ENCODE results near the gene ZNF74.
"Not testable (repeated sequence)": the region's sequence is repeated elsewhere in the genome, so short reads cannot be mapped to it uniquely, and the experiment has no call there.

The ZNF74 gene

DNA sequence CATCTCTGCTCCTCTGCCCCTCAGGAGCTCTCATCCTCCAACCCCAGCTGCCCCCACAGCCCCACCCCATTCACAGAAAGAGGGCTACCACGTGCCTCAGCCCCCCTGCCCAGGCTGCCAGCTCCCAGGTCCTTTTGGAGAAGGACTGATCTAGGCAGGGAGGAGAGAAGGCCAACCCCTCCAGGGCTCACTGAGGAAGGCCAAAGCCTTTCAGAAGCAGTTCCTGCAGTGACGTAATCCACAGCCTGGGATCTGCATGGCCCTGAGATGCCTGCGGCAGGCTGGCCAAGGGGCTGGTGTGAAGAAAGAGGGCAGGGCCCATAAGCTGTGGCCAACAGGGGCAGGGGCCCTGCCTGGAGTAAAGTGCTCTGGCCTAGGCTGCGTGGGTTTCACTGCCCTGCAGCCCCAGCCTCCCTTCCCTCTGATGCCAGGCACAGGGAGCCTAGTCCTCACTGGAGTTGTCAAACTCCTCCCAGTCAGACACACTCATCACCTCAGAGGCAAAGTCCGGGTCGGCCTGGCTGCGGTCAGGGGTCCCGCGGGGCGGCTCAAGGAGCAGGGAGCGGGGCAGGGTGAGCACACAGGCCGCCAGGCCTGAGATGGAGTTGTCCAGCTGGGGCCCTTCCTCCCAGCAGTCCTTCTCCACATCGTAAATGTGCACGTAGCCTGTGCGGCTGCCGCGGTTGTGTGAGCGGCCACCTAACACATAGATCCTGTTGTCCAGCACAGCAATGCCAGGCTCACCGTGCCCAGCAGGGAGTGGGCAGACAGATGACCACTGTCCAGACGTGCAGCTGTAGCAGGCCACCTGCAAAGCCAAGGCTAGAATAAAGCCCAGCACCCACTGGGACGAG, 47.9 kb downstream of the ZNF74 start:
- no peak for DNase-seq

DNA sequence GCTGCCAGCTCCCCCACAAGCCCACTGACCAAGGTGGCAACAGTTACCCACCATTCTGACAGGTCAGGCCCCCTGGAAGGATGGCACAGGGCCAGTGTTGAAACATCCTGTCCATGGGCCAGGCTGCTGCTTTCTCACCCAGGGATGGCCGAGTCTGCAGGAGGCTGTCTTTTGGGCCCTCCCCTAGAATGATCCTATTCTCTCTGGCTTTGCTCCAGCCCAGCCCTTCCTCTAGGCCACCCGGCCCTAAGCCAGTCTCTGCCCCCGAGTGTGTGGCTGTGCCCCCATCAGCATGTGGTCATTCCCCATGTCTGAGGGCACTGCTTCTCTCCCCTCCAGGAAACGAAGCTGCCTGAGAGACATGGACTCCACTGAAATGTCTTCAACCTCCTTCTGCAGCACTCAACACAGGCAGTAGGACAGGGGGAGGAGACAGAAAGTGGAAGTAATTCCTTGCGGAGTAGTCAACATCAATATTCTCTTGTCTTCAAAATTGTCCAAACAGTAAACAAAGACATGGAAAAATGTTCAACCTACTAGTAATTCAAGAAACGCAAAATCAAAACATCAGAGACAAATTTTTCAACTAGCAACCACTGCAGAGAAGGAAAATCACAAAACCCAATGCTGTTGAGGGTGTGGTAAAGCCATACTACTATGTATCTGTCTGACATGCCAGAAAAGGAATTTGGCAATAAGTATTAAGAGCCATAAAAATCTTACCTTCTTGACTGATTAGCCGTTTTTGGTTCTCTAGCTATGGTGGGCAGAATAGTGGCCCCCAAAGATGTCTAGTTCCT, 48.7 kb downstream of the ZNF74 start:
- DNase-seq: no peak

DNA sequence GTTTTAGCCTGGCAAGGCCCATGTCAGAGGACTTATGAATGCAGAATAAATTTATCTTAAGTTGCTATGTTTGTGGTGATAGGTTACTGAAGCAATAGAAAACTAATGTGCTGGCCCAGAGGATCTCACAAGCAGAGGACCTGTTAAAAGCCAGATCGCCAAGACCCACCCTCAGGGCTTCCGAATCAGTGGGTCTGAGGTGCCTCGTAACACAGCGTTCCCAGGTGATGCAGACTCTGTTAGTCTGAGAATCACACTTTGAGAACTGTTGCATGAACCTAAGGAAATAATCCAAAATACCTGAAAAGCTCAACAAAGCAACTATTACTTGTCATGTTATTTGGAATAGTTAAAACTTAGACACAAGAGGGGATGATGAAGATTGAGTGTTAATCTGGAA, 50.4 kb downstream of the ZNF74 start:
- DNase-seq: no peak

DNA sequence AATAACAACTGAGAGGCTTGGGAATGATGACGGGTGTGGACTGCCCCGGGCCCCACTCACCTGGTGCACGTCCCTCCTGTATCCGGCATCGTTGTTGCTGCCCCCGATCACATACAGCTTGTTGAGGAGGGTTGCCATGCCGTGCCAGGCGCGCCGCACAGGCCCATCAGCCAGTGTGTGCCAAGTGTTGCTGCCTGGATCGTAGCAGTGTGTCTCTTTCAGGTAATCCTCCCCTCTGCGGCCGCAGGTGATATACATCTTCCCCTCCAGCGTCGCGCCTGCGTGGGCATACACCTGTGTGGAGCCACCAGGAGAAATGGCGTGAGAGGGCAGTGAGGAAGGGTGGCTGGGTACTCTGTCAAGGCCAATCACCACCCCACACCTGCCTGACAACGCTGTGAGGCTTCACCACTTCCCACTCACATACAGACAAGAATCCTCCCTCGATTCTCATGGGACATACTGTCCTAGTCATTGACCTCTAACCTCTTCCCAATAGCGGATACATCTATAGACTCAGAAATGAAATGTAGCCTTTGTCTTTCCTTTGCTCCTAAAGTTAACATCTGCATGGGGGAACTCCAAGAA, 52.5 kb downstream of the ZNF74 start:
- DNase-seq: no peak

DNA sequence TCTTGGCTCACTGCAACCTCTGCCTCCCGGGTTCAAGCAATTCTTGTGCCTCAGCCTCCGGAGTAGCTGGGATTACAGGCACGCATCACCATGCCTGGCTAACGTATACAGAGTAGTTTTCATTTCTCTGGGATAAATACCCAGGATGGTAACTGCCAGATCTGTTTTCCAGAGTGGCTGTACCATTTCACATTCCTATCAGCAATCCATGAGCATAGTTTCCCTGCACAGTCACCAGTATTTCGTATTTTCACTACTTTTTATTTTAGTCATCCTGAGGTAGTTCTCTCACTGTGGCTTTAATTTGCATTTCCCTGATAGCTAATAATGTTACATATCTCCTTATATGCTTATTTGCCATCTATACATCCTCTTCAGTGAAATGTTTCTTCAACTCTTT, 54.7 kb downstream of the ZNF74 start:
- DNase-seq: no peak

DNA sequence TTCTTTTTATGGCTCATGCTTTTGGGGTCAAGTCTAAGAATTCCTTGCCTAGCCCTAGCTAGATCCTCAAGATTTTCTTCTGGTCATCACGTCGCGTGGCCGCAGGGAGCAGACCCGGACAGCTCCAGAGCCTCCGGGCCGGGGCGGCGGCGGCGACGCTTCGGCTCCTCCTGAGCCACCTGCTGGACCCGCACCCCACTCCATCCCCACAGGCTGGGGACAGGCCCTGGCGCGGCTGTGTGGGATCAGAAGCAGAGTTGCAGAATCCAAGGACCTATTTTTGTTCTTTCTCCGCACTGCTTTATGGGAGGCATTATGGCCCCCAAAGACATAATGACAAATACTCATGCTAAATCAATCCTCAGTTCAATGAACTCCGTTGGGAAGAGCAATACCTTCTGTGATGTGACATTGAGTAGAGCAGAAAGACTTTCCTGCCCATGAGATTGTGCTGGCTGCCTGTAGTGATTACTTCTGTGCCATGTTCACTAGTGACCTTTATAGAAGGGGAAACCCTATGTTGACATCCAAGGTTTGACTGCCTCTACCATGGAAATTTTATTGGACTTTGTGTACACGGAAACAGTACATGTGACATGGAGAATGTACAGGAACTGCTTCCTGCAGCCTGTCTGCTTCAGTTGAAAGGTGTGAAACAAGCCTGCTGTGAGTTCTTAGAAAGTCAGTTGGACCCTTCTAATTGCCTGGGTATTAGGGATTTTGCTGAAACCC, 56.0 kb downstream of the ZNF74 start:
- no peak for DNase-seq

DNA sequence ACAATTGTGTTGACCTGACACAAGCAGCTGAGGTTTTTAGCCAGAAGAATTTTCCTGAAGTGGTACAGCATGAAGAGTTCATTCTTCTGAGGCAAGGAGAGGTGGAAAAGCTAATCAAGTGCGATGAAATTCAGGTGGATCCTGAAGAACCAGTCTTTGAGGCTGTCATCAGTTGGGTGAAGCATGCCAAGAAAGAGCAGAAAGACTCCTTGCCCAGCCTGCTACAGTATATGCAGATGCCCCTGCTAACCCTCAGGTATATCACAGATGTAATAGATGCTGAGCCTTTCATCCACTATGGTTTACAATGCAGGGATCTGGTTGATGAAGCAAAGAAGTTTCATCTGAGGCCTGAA, 56.6 kb downstream of the ZNF74 start:
- no peak for DNase-seq

DNA sequence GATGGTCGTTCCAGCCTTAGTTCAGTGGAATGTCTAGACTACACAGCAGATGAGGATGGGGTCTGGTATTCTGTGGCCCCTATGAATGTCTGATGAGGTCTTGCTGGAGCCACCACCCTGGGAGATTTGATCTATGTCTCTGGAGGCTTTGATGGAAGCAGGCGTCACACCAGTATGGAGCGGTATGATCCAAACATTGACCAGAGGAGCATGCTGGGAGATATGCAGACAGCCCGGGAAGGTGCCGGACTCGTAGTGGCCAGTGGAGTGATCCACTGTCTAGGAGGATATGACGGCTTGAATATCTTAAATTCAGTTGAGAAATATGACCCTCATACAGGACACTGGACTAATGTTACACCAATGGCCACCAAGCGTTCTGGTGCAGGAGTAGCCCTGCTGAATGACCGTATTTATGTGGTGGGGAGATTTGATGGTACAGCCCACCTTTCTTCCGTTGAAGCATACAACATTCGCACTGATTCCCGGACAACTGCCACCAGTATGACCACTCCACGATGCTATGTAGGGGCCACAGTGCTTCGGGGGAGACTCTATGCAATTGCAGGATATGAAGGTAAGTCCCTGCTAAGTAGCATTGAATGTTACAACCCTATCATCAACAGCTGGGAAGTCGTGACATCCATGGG, 57.3 kb downstream of the ZNF74 start:
- not testable (repeated sequence) for DNase-seq

DNA sequence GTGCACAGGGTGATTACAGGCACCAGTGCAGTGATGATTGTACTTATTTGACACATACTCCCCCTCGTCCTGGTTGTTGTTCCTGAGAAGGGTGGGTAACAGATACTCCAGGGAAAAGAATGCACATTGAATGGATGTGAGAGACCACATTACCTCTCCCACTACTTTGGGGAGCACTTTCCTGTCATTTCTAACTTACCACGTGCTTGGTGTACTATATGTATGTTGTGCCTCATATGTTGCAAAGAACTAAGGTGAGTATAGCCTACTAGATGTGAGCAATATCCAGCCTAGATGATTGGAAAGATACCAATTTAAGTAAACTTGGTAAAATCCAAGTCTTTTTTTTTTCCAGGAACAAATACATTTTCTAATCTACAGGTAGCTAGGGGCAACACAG, 58.0 kb downstream of the ZNF74 start:
- no peak for DNase-seq

DNA sequence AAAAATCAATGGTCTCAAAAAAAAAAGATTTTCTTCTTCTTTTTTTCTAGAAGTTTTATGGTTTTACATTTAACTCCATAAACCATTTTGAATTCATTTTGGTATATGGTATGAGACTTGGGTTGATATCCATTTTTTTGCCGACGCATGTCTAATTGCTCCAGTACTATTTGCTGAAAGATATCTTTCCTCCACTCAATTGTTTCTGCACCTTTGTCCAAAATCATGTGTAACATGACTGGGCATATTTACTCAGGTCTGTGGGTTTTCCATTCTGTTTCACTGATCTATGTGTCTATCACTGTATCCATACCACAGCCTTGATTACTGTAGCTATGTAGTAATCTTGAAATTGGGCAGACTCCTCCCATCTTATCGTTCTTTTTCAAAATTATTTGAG, 59.3 kb downstream of the ZNF74 start:
- DNase-seq: no peak

DNA sequence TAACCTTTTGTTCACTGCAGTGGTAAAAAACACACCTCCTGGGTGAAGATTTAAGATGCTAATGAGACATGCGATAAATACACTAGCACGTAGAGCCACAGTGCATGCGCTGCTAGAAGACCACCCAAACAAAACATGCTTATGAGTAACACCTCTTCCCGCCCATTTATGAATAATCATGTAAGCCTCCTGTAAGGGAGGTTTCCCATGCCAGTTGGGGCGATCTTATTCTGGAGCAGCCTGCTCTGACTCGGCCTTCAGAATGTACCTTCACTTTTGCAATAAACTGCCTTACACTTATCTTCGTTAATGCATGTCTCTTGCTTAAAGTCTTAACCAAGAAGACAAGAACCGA, 61.7 kb downstream of the ZNF74 start:
- no peak for DNase-seq

DNA sequence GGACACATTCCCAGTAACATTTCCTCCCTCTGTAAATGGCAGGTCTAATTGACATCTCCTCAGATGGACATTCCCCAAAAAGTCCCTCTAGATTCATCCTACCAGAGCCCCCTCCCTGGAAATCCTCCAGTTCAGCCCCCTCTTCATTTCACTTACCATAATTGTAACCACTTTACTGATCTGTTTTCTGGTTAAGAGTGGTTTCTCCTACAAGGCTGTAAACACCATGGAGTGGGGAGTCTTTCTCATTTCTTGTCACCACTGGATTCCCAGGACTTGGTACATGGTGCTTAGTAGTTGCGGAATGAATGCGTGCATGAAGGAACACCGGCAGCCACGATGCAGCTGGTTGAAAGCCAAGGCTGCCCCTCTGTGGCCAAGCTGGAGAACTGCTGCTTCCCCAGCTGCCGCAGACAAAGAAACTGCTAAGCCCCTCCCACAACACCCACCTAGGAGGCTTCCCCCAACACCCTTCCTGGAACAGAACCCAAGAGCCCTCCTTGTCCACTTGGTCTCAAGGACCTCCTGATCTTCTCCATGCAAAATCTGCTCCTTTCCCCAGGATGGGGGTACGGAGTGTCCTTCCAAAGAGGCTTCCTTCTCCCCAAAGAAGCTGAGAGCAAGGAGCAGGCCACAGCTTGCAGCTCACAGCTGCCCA, 62.2 kb downstream of the ZNF74 start:
- DNase-seq: peak in 48 of 56 donors; percentile 10 to 75 (median 45)

DNA sequence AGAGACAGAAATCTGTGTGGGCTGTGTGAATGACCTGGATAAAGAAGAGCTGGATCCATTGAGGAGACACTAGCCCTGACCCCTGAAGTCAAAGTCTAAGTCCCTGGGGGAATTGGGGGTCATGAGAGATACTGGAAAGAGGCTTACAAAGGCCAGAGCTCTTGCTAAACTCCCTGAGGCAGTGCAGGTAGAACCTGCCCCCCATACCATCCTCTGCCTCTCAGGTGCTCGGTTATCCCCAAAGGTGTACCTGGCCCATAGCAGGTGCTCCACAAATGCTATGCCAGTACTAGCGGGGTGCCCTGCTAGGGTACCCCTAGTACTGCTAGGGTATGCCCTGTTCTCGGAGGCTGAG, 62.7 kb downstream of the ZNF74 start:
- DNase-seq: no peak

DNA sequence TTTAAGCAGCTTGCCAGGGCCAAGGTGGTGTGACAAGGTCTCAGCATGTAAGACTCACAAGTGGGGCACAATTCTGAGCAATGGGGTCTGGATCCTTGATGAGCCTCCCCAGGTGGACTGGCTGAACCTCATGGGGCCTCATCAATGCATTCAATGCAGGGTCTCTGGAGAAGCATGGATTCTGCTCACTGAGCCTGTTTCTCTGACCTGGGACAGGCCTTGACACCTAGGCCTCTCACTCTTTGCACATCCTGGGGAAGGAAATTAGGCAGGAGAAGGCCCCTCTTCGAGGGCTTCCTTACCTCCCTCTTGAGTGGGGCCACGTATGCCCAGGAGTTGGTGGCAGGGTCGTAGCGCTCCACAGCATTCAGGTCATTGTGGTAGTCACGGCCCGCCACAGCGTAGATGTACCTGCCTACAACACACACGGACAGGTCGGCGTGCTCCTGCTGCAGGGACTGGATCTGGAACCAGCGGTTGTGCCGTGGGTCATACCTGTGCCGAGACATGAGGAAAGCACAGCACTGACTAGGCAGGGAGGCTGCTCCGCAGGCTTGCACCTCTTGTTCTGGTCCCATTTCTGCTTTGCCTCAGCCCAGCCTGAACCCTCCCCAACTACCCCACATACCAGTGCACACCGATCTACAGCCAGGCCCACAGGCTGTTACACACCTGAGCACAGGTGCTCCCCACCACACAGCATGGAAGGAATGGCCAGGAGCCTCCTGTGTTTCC, 63.7 kb downstream of the ZNF74 start:
- no peak for DNase-seq
